Mesodermal cell (in vitro differentiated cells): Measurements from ENCODE around the gene MPHOSPH9.

Source experiments
- H3K27ac ChIP-seq: 2 replicates; pipeline ENCODE4 v1.7.0; 2013; ENCODE audit warnings: mild to moderate bottlenecking, low read depth, low read length, moderate library complexity; ENCODE audit not compliant: severe bottlenecking
- H3K36me3 ChIP-seq: 2 replicates; pipeline ENCODE4 v1.7.1; 2013; ENCODE audit warnings: mild to moderate bottlenecking, low read length, moderate library complexity; ENCODE audit not compliant: control insufficient read depth, insufficient read depth
- H3K4me1 ChIP-seq: one replicate; pipeline ENCODE4 v1.7.1; 2013; ENCODE audit warnings: mild to moderate bottlenecking, low read length; ENCODE audit not compliant: insufficient read depth, control insufficient read depth, poor library complexity, severe bottlenecking
- H3K4me3 ChIP-seq: 2 replicates; pipeline ENCODE4 v1.7.0; 2013; ENCODE audit warnings: low read length, control low read depth, mild to moderate bottlenecking; ENCODE audit not compliant: insufficient read depth, poor library complexity, severe bottlenecking; ENCODE audit errors: extremely low read depth
- H3K9me3 ChIP-seq: 2 replicates; pipeline ENCODE4 v1.7.1; 2013; ENCODE audit warnings: mild to moderate bottlenecking, low read length, moderate library complexity; ENCODE audit not compliant: control insufficient read depth
- WGBS, 2 experiments: methylation state at CpG; one replicate each; pipeline ENCODE4 v1.1.5; 2013; ENCODE audit warnings: missing lambda C conversion rate in 2 of 2; ENCODE audit not compliant: insufficient coverage in 2 of 2; 5-methylcytosine and 5-hydroxymethylcytosine counted together

Gene MPHOSPH9

GRCh38 chr12:123111498-123112165, 121.3 kb downstream of the MPHOSPH9 start:
- H3K4me1 ChIP-seq = peaks cover 33% of the 10 kb centered on the region
- no peaks in the 10 kb centered on the region for H3K9me3 ChIP-seq
- H3K27ac ChIP-seq = peak overlapping the region; percentile 53
- H3K4me3 ChIP-seq = no peak overlapping the region
- peaks cover 22% of the 10 kb centered on the region for H3K36me3 ChIP-seq
- WGBS, 2 experiments = 84 to 91% methylated on average over 10 to 17 of the region's 19 CpGs

GRCh38 chr12:123109319-123109772, 123.6 kb downstream of the MPHOSPH9 start:
- no peak overlapping the region for H3K27ac ChIP-seq
- peaks cover 38% of the 10 kb centered on the region for H3K4me1 ChIP-seq
- H3K4me3 ChIP-seq = no peak overlapping the region
- no peaks in the 10 kb centered on the region for H3K9me3 ChIP-seq
- H3K36me3 ChIP-seq = peaks cover 22% of the 10 kb centered on the region
- WGBS, 2 experiments = 95 to 100% methylated on average over 2 to 3 of the region's 3 CpGs

- Histone ChIP-seq H3K9me3 (no peaks in the 10 kb centered on the region), H3K4me3 (no peak overlapping the region), H3K4me1 (peaks cover 38% of the 10 kb centered on the region), H3K27ac (no peak overlapping the region), H3K36me3 (peaks cover 22% of the 10 kb centered on the region)
- 90 to 95% methylated on average over 6 of the region's 7 CpGs for WGBS, 2 experiments
Measured at GRCh38 chr12:123108682-123109066, 124.3 kb downstream of the MPHOSPH9 start.

- H3K36me3 ChIP-seq = peaks cover 22% of the 10 kb centered on the region
- H3K4me3 ChIP-seq = no peak overlapping the region
- no peak overlapping the region for H3K27ac ChIP-seq
- 92 to 96% methylated on average over 10 to 13 of the region's 13 CpGs for WGBS, 2 experiments
- no peaks in the 10 kb centered on the region for H3K9me3 ChIP-seq
- peaks cover 38% of the 10 kb centered on the region for H3K4me1 ChIP-seq
Measured at GRCh38 chr12:123107926-123108681, 124.8 kb downstream of the MPHOSPH9 start.

- 70 to 72% methylated on average over 8 of the region's 9 CpGs for WGBS, 2 experiments
- Histone ChIP-seq H3K4me1 (peaks cover 32% of the 10 kb centered on the region), H3K36me3 (peaks cover 22% of the 10 kb centered on the region), H3K9me3 (no peaks in the 10 kb centered on the region), H3K4me3 (no peak overlapping the region), H3K27ac (peak overlapping the region; percentile 32)
Measured at GRCh38 chr12:123106640-123107359, 126.1 kb downstream of the MPHOSPH9 start.

GRCh38 chr12:123105211-123105826, 127.6 kb downstream of the MPHOSPH9 start:
- H3K9me3 ChIP-seq = no peaks in the 10 kb centered on the region
- peaks cover 25% of the 10 kb centered on the region for H3K4me1 ChIP-seq
- no peak overlapping the region for H3K4me3 ChIP-seq
- WGBS, 2 experiments = 69 to 71% methylated on average over 9 to 12 of the region's 14 CpGs
- H3K36me3 ChIP-seq = peaks cover 19% of the 10 kb centered on the region
- peak overlapping the region; percentile 49 for H3K27ac ChIP-seq

GRCh38 chr12:123104809-123105208, 128.1 kb downstream of the MPHOSPH9 start:
- 79 to 81% methylated on average over 4 of the region's 4 CpGs for WGBS, 2 experiments
- Histone ChIP-seq H3K27ac (peak overlapping the region; percentile 49), H3K4me1 (peaks cover 25% of the 10 kb centered on the region), H3K9me3 (no peaks in the 10 kb centered on the region), H3K4me3 (no peak overlapping the region), H3K36me3 (peaks cover 14% of the 10 kb centered on the region)
